Psoas muscle (tissue), 8 donors: ENCODE measurements around the gene NEFH. TPM values are rescaled to one million over a fixed set of nuclear protein-coding genes. Genes with fewer than 3 reads are reported as not detected.

Experiments used
- ATAC-seq, 4 donors: fragments of 200-7000 bp; cut with Tn5 transposase; one replicate each; pipeline ENCODE4 v1.9.1; 2020; ENCODE audit warnings: moderate library complexity in 3 of 4, mild to moderate bottlenecking in 2 of 4
- DNase-seq, 2 donors: peaks; one replicate each; pipeline ENCODE4 v3.0.0-alpha.2; 2020
- H3K27ac ChIP-seq: fragments of 200-600 bp; one replicate; pipeline ENCODE4 v1.8.0; 2022
- H3K27me3 ChIP-seq, 3 donors: fragments of 200-600 bp in 1 of 3; one replicate each; pipeline versions ENCODE4 v1.6.1 to v1.8.0; 2013 to 2022; ENCODE audit warnings: low read length in 2 of 3, mild to moderate bottlenecking in 2 of 3, moderate library complexity in 1 of 3; ENCODE audit not compliant: insufficient read depth in 3 of 3
- H3K36me3 ChIP-seq, 2 donors: fragments of 200-600 bp in 1 of 2; one replicate each; pipeline versions ENCODE4 v1.6.1 to v1.8.0; 2013 to 2022; ENCODE audit warnings: low read depth in 1 of 2, mild to moderate bottlenecking in 1 of 2, moderate library complexity in 1 of 2; ENCODE audit not compliant: insufficient read depth in 1 of 2
- H3K4me1 ChIP-seq: fragments of 200-600 bp; one replicate; pipeline ENCODE4 v1.8.0; 2022
- H3K4me3 ChIP-seq: fragments of 200-600 bp; one replicate; pipeline ENCODE4 v1.8.0; 2022; ENCODE audit warnings: mild to moderate bottlenecking
- H3K9me3 ChIP-seq: fragments of 200-600 bp; one replicate; pipeline ENCODE4 v1.8.0; 2022
- WGBS, 3 donors: extraction: QIAGEN DNeasy Blood & Tissue Kit; methylation state at CpG; one replicate each; pipeline versions ENCODE4 v1.1.6 to v1.1.7; 2013; 5-methylcytosine and 5-hydroxymethylcytosine counted together
- intact Hi-C, 2 donors: fragments of 100-400 bp; cut with DNase I; formaldehyde crosslinking; loops; one replicate each; pipeline versions ENCODE4 v1.11.0 to v1.14.2; 2022
- polyA plus RNA-seq, 3 donors: library from polyadenylated mRNA; stranded (reverse); fragments of 200-250 nt; gene quantifications; one replicate each; pipeline ENCODE4 v1.2.3, GENCODE V29; 2013
- total RNA-seq, 4 donors: library from RNA; stranded (reverse); fragmentation: NEBNext Ultra II Directional in 2 of 4; extraction: Animal tissue kit (Norgen Biotek cat#: 25700) in 2 of 4; gene quantifications; one replicate each; pipeline versions ENCODE4 v1.2.1 to v1.2.4, GENCODE V29; 2021 to 2023
- TF ChIP-seq, protein P1 (sequence below): fragments of 200-600 bp; IDR thresholded peaks from one replicate; pipeline ENCODE4 v1.8.0; 2022; ENCODE audit warnings: antibody characterized with exemption
- donor health status: healthy with polysubstance abuse.
- donor health status: DM: no; HTN: no; CAD: no; lungs with moderate emphysema.
- donor health status: Bipolar disorder and iron deficiency.
- donor health status: healthy.
- donor health status: DM: yes; HTN: yes; CAD: no.
- donor health status: DM: no; HTN: no; CAD: no.
- donor health status: DM: no; HTN: no; CAD: no.
- donor health status: DM: yes; HTN: yes; CAD: no.

NEFH gene
- total and polyA plus RNA-seq, 7 donors = 0.06 to 0.54 (median 0.18) TPM

DNA sequence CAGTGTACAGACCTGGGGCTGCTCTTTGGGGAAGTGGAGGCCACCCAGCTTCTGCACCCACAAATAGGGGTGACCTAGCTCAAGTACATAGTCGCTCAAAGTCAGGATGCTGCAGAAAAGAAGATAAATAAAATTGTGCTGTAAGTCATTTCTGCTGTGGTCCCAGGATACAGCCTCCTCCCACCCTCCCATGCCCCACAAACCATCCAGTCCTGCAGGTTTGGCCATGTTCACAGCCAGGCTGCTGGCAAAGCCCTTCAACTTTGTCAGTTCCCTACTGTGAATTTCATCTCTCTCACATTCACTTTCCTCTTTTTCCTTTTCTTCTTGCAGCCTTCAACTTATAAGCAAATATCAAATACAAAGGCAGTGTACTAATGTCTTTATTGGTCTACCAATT, 40.0 kb downstream of the NEFH start:
- 93 to 100% (median 100%) methylated on average over 1 of the region's 1 CpG for WGBS, 3 donors
- Histone ChIP-seq H3K9me3 (no peaks in the 10 kb centered on the region), H3K36me3 (peaks cover 4 to 95% of the 10 kb centered on the region in 2 donors), H3K4me3 (no peak overlapping the region), H3K27me3 (no peaks in the 10 kb centered on the region), H3K27ac (no peak overlapping the region), H3K4me1 (no peaks in the 10 kb centered on the region)
- DNase-seq (no peak), ATAC-seq (no peak)
- intact Hi-C loops = loop anchor here (5.0 to 10.0 kb wide), 2 partner anchors 123 to 235 kb away; no protein-coding TSS in a partner anchor
- TF ChIP-seq, protein P1, sequence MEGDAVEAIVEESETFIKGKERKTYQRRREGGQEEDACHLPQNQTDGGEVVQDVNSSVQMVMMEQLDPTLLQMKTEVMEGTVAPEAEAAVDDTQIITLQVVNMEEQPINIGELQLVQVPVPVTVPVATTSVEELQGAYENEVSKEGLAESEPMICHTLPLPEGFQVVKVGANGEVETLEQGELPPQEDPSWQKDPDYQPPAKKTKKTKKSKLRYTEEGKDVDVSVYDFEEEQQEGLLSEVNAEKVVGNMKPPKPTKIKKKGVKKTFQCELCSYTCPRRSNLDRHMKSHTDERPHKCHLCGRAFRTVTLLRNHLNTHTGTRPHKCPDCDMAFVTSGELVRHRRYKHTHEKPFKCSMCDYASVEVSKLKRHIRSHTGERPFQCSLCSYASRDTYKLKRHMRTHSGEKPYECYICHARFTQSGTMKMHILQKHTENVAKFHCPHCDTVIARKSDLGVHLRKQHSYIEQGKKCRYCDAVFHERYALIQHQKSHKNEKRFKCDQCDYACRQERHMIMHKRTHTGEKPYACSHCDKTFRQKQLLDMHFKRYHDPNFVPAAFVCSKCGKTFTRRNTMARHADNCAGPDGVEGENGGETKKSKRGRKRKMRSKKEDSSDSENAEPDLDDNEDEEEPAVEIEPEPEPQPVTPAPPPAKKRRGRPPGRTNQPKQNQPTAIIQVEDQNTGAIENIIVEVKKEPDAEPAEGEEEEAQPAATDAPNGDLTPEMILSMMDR = no peak

DNA sequence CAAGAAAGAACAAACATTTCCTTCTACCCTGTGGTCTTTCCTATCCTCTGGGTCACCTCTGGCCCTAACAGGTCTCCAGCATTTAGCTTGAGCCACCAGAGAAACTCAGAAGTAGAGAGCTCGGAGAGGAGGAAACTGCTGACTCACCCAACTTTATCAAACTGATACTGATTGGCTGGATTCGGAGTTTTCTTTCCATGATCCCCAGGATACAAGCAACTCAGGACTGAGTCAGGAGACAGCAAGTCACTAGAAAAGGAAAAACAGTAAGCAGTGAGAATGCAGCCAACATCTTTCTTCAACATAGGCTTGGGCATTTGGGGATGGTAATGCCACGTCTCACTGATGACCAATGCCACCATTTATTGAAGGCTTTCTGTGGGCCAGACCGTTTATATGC, 40.8 kb downstream of the NEFH start:
- DNase-seq = no peak
- 90 to 93% (median 91%) methylated on average over 4 of the region's 4 CpGs for WGBS, 3 donors
- Histone ChIP-seq H3K36me3 (peaks cover 4 to 95% of the 10 kb centered on the region in 2 donors), H3K9me3 (no peaks in the 10 kb centered on the region), H3K27me3 (no peaks in the 10 kb centered on the region), H3K4me3 (no peak overlapping the region), H3K4me1 (no peaks in the 10 kb centered on the region), H3K27ac (no peak overlapping the region)
- ATAC-seq = no peak
- intact Hi-C loops = loop anchor here (5.0 to 10.0 kb wide), 2 partner anchors 124 to 236 kb away; no protein-coding TSS in a partner anchor
- TF ChIP-seq, protein P1 = no peak

DNA sequence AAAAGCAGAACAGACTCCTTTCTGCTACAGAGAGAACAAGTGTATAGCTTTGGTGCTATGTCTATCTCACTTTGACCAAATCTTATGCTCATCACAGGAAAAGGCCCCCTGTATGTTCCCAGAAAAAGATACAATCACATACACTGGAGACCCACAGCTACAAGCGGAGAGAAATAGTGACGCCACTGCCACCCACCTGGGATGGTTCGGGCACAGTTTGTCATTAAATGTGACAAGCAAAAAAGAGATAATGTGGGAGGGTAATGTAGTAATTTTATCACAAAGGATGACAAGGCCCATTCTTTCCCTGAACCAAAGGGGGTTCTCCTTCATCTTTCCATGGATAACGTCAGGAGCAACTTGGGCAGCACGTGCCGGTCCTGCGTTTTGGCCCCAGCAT, 41.5 kb downstream of the NEFH start:
- no peaks in the 10 kb centered on the region for H3K9me3 ChIP-seq
- WGBS, 3 donors = 94 to 96% (median 95%) methylated on average over 7 of the region's 7 CpGs
- TF ChIP-seq, protein P1 = no peak
- H3K4me1 ChIP-seq = no peaks in the 10 kb centered on the region
- ATAC-seq = no peak
- no peak for DNase-seq
- H3K4me3 ChIP-seq = no peak overlapping the region
- no peaks in the 10 kb centered on the region for H3K27me3 ChIP-seq
- intact Hi-C loops = loop anchor here (5.0 to 10.0 kb wide), 2 partner anchors 124 to 237 kb away; no protein-coding TSS in a partner anchor
- peaks cover 4 to 95% of the 10 kb centered on the region in 2 donors for H3K36me3 ChIP-seq
- no peak overlapping the region for H3K27ac ChIP-seq

DNA sequence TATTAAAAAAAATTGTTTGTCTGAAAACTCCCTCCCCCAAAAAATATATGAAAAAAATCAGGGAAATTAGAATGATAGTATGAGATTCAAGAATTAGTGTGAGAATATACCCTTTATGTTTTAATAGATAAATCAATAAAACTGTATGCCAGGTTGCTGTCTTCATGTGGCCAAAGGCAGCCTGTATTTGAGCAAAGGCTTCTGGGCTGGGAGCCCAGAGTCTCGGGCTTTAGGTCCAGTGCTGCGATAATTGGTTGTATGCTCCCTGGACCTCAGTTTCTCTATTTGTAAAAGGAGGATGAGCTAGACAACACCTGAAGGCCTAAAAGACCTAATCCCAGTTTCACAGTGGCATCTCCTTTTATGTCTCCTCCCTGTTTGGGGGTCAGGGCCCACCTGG, 43.7 kb downstream of the NEFH start:
- H3K27ac ChIP-seq = no peak overlapping the region
- no peaks in the 10 kb centered on the region for H3K27me3 ChIP-seq
- intact Hi-C loops = loop anchor here (1.0 to 10.0 kb wide), 3 partner anchors 126 to 239 kb away; no protein-coding TSS in a partner anchor
- TF ChIP-seq, protein P1 = no peak
- no peak overlapping the region for H3K4me3 ChIP-seq
- H3K4me1 ChIP-seq = no peaks in the 10 kb centered on the region
- ATAC-seq (no peak), DNase-seq (no peak)
- WGBS, 3 donors = 80 to 97% (median 84%) methylated on average over 2 of the region's 2 CpGs
- no peaks in the 10 kb centered on the region for H3K9me3 ChIP-seq
- H3K36me3 ChIP-seq = peaks cover 4 to 95% of the 10 kb centered on the region in 2 donors
